SKM-1 treated with dmso at 0.1 percent for 144 hours (cell line): ENCODE data around the gene RPL32.
A peak's percentile ranks its signal among the peaks of the same experiment; 100 is the strongest.
"Not testable (repeated sequence)": the region's sequence is repeated elsewhere in the genome, so short reads cannot be mapped to it uniquely, and the experiment has no call there.

Experiments used
- DNase-seq: peaks from one replicate; lab custom pipeline; 2025; ENCODE audit not compliant: unreplicated experiment; lab: John Stamatoyannopoulos, UW

RPL32 gene

GRCh38 chr3:12810013-12810780, 31.2 kb downstream of the RPL32 start:
- DNase-seq = peak; percentile 90

GRCh38 chr3:12809435-12809834, 31.9 kb downstream of the RPL32 start:
- no peak for DNase-seq

- DNase-seq = no peak
Observed at GRCh38 chr3:12809001-12809400, 32.4 kb downstream of the RPL32 start.

- no peak for DNase-seq
Observed at GRCh38 chr3:12808587-12808986, 32.8 kb downstream of the RPL32 start.

GRCh38 chr3:12807601-12808359, 33.6 kb downstream of the RPL32 start:
- no peak for DNase-seq

GRCh38 chr3:12807066-12807465, 34.3 kb downstream of the RPL32 start:
- no peak for DNase-seq

GRCh38 chr3:12803371-12803770, 38.0 kb downstream of the RPL32 start:
- no peak for DNase-seq

- DNase-seq = no peak
Observed at GRCh38 chr3:12799525-12800440, 41.6 kb downstream of the RPL32 start.

GRCh38 chr3:12798559-12799179, 42.7 kb downstream of the RPL32 start:
- no peak for DNase-seq

- no peak for DNase-seq
Observed at GRCh38 chr3:12797892-12798558, 43.3 kb downstream of the RPL32 start.

GRCh38 chr3:12797124-12797891, 44.1 kb downstream of the RPL32 start:
- no peak for DNase-seq

GRCh38 chr3:12796171-12797123, 44.9 kb downstream of the RPL32 start, which contains the start of gene CAND2:
CAND2 (plus strand) TSS chr3:12796680; CDS start chr3:12796721, 41 bp downstream.
- DNase-seq = no peak

GRCh38 chr3:12793701-12794100, 47.7 kb downstream of the RPL32 start:
- DNase-seq = no peak

GRCh38 chr3:12791430-12791829, 49.9 kb downstream of the RPL32 start:
- no peak for DNase-seq

GRCh38 chr3:12787967-12788690, 53.2 kb downstream of the RPL32 start:
- not testable (repeated sequence) for DNase-seq

GRCh38 chr3:12787346-12787745, 54.0 kb downstream of the RPL32 start:
- DNase-seq = not testable (repeated sequence)

- DNase-seq = no peak
Observed at GRCh38 chr3:12785096-12785495, 56.3 kb downstream of the RPL32 start.
